Middle frontal gyrus (tissue), 1 donor: ENCODE results near the gene CALHM4.

ENCODE experiments used
- DNase-seq: peaks from one replicate; pipeline ENCODE4 v3.0.0-alpha.2; 2015; ENCODE audit warnings: low spot score; ENCODE audit errors: extremely low spot score

The CALHM4 gene

GRCh38 chr6:116536216-116536621 is 17.3 kb upstream of the CALHM4 start:
- no peak for DNase-seq

- no peak for DNase-seq
Observed at GRCh38 chr6:116542426-116542825, 11.1 kb upstream of the CALHM4 start.

- no peak for DNase-seq
Observed at GRCh38 chr6:116543149-116543548, 10.4 kb upstream of the CALHM4 start.

- no peak for DNase-seq
Observed at GRCh38 chr6:116545651-116546050, 7.9 kb upstream of the CALHM4 start, which contains the start of gene TRAPPC3L. Gene TRAPPC3L (minus strand): TSS chr6:116545684. CDS start chr6:116545514, 170 bp downstream.

- no peak for DNase-seq
Observed at GRCh38 chr6:116547358-116547757, 6.2 kb upstream of the CALHM4 start.

- no peak for DNase-seq
Observed at GRCh38 chr6:116550796-116551195, 2.8 kb upstream of the CALHM4 start.

DNA sequence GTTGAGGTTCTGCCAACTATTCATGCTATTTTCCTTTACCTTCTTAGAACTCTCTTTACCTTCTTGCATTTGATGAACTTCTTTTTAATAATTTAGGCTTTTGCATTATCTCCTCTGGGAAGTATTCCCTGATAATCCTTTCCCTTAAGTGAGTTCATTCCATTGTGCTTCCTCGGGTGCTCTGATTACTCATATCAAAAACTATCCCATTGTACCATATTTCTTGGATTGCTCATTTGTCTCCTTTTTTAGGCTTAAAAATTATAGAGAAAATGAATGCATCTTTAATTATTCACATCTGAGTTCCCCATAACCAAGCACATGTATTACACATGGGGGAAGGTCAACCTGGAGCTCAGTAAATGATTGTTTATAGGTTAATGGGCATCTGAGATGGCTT is 2.5 kb downstream of the CALHM4 start:
- DNase-seq = no peak

GRCh38 chr6:116556814-116557415 is 3.4 kb downstream of the CALHM4 start:
- no peak for DNase-seq

- no peak for DNase-seq
Observed at GRCh38 chr6:116557893-116558292, 4.3 kb downstream of the CALHM4 start.

DNA sequence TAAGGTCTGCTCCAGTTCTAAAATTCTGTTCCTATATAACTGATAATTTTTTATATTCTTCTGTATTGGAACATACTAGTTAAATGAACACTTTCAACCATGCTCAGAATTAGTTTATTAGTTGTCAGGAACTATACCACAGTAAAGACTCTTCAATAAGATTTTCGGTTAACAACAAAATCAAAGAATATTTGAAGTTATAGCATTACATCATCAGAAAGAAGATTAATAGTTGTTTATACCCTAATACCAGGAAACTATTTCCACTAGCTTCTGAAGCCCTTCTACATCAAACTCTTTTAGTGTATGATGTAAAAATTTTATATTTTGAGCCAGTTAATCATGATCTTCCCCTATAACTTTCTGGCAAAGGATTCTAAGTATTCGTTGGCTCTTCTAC is 6.6 kb downstream of the CALHM4 start:
- DNase-seq = no peak

DNA sequence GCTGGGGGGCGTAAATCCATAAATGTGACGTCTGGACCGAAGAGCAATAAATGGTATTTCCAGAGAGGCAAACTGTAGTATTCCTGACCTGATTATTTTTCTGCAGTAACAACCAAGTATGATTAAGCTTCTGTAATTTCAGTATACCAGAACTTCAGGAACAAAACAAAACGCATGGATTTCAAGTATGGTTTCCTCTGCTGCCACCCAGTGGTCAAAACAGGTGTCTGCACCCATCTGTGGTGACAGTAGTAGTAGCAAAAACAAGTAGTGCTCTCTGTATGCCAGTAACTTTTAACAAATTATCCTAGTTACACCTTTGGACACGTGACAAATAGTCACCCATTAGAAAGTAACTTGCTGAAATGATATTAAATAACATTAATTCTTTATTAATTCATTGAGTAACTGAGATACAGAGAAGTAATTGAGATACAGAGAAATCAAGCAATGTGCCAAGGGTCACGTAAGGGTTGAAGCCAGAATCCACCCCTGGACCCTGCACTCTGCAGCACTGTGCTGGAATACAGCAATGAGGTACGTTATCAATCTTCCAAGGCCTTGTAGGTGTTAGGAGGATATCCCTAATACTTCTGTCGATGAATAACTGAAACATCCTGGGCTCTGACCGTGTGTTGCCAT is 7.9 kb downstream of the CALHM4 start:
- DNase-seq = peak; percentile 82

DNA sequence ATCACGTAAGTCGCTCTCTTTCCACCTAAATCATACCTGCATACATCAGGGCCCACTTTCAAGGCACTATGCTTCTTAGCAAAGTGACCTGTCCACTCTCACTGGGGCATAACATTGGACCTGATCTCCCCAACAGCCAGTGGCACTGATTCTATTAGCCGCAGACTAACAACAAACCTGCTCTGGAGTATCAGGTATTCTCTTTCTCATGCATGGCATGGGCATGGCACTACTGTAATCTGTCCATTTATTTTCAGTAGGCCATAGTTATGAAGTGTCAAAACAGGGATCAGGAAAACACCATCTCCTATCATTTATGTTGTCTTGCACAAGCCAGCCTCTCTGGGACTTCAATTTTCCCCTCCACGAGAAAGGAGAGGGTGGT is 8.5 kb downstream of the CALHM4 start:
- DNase-seq = no peak

DNA sequence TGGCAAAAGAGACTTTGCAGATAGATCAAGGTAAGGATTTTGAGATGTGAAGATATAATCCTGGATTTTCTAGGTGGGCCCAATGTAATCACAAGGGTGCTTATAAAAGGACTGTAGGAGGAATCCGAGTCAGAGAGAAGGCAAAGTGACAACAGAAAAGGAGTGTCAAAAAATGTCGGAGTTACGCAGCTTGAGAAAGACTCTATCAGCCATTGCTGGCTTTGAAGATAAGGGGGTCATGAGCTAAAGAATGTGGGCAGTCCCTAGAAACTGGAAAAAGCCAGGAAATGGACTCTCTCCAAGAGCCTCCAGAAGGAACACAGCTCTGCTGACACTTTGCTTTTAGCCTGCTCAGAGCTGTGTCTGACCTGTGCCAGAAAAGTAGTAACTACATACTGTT is 9.1 kb downstream of the CALHM4 start:
- no peak for DNase-seq

GRCh38 chr6:116563830-116564229 is 10.3 kb downstream of the CALHM4 start:
- no peak for DNase-seq

- DNase-seq = no peak
Observed at GRCh38 chr6:116564311-116564710, 10.8 kb downstream of the CALHM4 start.

- DNase-seq = no peak
Observed at GRCh38 chr6:116564921-116565872, 11.6 kb downstream of the CALHM4 start.

DNA sequence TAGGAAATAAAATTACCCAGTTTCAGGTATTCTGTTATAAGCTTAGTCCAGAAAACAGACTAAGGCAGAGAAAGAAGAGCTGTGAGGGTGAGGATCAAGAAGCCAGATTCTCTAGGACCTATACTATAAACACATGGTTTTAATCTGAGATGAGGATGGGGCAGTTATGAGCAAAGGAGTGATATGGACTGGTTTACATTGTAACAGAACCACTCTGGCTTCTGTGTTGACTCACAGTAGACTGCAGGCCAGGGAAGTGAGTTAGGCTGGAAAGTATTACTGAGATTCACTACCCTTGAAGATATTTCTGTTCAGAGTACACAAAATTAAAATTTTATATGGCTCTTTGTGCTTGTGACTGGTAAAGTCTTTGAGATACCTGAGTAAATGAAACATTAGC is 14.6 kb downstream of the CALHM4 start:
- no peak for DNase-seq

- no peak for DNase-seq
Observed at GRCh38 chr6:116568821-116569755, 15.5 kb downstream of the CALHM4 start.

- peak; percentile 94 for DNase-seq
Observed at GRCh38 chr6:116570856-116571682, 17.5 kb downstream of the CALHM4 start, which contains the start of gene RWDD1. Gene RWDD1 (plus strand): TSS chr6:116571504. CDS start chr6:116571583, 79 bp downstream.

DNA sequence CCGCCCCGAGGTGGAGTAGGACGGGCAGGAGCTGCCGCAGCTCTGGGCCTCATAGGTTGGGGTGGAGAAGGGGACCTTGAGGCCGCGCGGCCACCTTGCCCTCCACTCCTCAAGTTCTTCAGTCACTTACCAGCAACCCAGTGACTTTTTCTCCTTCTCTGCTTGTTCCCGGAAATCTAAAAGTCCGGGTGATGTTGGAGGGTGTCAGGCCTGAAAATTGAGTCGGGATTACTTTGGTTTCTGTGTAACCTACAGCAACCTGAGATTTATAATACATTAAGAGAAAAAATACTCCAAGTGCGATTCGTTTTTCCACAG is 18.1 kb downstream of the CALHM4 start:
- DNase-seq = no peak
